Uterus (tissue), 2 donors: ENCODE results near the gene ADD3.

Experiments
- CTCF ChIP-seq, 4 experiments: fragments of 200-600 bp in 2 of 4; fragments of 450-650 bp in 2 of 4; sonication (generic) in 2 of 4; IDR thresholded peaks; one replicate each; pipeline ENCODE4 v1.5.1; 2016 to 2019; ENCODE audit warnings: antibody characterized with exemption in 4 of 4, mild to moderate bottlenecking in 2 of 4, moderate library complexity in 1 of 4
- POLR2A ChIP-seq, 2 donors: fragments of 450-650 bp; IDR thresholded peaks; one replicate each; pipeline ENCODE4 v1.6.1; 2016; ENCODE audit warnings: antibody characterized with exemption in 2 of 2, mild to moderate bottlenecking in 1 of 2, moderate library complexity in 1 of 2

GRCh38 chr10:110162741-110163145, 155.0 kb downstream of the ADD3 start:
- TF ChIP-seq CTCF (IDR thresholded peaks at IDR 0.05) (no peak), POLR2A (IDR thresholded peaks at IDR 0.05) (no peak)
